Left forelimb (tissue), 1 donor: ENCODE measurements around the gene EBF4.
"Not testable (repeated sequence)": the region's sequence is repeated elsewhere in the genome, so short reads cannot be mapped to it uniquely, and the experiment has no call there.

Experiments used
- DNase-seq: peaks from one replicate; pipeline ENCODE4 v3.0.0-alpha.2; 2018; ENCODE audit warnings: low spot score

The EBF4 gene

DNA sequence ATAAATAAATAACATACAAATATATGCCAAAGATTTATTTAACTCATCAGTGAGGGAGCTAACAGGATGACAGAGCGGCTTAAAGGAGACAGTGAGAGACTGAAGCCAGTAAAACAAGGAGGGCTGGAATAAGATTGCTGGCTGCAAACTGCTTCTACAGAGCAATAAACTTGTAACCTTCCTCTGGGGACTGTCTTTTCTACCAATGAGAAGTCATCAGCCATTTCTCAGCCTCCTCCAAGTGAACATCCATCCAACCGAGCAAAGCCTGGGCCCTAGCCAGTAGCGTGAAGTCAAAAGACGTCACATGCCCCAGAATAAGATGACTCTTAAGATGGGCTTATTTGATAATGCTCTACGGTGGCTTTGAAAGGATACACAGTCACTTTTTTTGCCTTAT is 65.4 kb downstream of the EBF4 start:
- no peak for DNase-seq

DNA sequence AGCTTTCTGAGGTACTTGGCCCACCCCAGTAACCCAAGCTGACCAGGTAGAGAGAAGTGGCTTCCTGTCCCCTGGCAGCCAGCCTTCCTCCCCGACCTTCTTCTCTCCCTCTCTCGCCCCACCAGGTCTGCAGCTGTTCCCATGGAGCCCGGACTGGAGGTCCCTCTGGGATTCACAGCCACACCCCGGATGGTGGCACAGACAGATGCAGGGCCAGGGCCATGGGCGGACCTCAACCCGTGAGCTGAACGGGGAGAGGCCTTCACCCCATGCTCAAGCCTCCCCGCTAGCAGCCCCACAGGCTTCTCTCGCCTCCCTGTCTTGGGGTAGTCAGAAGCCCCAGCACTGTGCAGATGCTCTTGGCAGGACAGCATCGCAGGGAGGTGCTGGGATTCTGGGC is 66.6 kb downstream of the EBF4 start:
- DNase-seq = no peak

DNA sequence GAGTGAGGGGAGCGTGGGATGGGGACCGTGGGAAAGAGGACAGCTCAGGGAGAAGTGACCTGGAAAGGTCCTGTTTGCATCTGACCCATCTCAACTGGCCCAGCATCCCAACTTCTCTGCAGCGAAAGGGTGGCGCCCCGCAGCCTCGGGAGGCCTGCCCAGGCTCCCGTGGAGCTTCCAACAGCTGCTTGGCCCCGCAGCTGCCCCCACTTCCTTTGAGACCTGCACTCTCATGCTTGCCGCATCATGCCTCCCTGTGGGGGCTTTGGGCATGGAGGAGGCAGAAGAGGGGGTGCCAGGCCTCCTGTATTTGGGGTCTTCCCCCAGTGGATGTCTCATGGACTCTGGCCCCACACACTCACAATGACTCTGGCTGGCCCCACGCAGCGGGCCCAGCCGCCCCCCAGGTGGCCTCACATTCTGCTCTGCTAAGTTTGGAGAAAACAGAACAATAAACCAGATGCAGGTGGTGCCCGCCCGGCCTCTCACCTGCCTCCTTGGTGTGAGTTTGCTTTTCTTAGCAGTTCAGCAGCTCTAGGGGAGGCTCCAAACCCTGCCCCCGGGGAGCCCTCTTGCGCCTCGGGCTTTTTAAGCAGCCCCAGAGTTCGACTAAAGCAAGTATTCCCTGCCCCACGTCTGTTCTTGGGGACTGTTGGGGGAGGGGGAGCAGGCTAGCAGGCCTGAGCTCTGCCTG is 67.2 kb downstream of the EBF4 start:
- no peak for DNase-seq

DNA sequence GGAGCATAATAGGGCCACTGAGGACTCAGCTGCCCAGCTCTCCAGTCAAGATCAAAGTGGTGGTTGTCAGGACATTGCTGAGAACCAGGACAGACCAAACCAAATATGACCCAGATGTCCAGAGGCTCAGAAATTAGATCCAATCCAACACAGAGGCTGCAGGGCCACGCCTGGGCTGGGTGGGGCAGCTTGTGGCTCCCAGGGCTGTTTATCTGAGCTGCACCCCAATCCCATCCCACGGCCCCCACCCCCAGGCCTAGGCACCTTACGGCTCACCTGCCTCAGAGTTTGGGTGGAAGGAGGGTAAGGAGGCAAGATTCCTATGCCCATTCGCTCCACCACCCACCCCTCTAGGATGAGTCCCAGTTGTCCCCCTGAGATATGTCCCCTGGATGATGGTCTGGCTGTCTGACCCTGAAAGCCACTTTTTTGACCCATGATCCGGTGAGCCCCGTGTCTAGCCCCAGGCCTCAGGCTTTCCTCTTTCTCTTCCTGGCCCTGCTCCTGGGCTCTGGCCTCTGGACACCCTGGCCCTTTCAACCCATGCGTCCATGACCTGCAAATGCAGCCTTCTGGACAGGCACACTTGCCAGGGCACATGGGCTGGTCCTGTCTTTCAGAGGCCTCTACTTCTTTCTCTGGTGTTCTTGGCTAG is 67.8 kb downstream of the EBF4 start:
- DNase-seq = no peak

DNA sequence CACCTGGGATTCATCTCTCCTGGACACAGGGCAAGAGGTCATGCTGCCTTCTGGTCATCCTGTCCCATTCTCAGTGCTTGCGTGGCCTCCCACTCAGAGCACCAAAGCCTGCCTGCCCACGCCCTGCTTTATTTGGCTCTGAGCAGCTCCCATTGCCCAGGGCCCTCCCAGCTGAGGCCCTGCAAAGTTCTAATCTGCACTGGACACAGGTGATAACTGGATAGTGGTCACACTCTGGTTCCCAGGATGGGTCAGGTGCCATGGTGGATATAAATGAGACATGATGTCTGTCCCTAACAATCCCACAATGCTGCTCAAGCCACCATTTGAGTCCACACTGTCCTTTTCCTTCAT is 68.3 kb downstream of the EBF4 start:
- no peak for DNase-seq

DNA sequence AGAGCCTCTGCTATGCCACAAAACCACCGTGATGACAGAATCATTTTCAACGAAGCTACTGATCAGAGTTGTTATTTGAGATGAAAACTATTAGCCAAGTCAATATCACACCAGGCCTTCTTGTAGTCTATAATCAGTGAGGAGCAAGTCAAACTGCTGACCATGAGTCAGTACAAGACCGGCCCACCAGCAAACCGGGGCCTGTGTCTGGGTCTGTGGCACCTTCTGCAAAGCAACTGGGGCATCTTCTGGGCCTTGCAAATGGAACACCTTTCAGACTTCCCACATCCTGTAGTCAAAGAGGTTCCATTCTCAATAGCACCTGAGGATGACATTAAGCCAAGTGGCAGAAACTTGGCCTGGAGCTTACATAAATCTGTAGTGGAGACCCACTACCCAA is 69.3 kb downstream of the EBF4 start:
- DNase-seq = no peak

DNA sequence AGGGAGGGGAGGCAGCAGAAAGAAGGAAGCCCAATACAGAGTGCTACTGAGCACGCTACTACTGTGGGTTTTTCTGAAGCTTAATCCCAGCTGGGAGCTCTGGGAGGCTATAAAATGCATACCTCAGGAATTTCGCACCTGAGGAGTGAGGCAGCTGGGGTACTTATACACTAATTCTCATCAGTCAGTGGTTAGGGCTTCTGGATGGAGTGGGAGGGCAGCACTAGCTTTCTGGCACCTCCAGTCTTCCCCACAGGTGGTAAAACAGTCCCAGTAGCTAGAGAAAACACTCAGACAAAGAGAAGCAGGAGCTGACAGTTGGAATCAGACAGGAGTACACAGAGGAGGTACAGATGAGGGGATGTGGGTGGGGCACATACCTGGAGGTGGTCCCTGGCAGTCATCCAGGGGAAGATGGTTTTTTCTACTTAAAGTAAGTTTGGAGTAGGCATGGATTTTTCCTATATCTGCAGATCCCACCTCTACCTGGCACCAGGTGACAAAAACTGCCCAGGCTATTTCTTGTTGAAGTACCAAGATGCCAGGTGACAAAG is 70.1 kb downstream of the EBF4 start:
- peak; percentile 40 for DNase-seq

DNA sequence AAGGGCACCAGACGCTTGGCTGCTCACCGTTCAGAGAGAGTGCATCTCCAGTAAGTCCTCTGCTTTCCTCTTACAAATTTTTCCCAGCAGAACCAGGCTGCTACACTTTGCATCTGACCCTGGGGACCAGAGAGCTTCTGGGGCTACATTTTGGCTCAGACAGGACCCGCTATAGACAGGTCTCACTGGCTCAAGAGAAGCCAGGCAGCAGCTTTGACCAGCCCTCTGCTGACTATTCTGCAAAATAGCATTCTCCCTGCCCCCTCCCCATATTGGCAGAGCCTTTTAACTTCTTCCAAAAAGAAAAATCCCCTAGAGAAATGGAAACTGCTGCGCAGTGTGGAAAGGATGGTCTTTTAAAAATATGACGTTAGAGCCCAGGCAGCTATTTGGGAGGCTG is 70.6 kb downstream of the EBF4 start:
- no peak for DNase-seq

DNA sequence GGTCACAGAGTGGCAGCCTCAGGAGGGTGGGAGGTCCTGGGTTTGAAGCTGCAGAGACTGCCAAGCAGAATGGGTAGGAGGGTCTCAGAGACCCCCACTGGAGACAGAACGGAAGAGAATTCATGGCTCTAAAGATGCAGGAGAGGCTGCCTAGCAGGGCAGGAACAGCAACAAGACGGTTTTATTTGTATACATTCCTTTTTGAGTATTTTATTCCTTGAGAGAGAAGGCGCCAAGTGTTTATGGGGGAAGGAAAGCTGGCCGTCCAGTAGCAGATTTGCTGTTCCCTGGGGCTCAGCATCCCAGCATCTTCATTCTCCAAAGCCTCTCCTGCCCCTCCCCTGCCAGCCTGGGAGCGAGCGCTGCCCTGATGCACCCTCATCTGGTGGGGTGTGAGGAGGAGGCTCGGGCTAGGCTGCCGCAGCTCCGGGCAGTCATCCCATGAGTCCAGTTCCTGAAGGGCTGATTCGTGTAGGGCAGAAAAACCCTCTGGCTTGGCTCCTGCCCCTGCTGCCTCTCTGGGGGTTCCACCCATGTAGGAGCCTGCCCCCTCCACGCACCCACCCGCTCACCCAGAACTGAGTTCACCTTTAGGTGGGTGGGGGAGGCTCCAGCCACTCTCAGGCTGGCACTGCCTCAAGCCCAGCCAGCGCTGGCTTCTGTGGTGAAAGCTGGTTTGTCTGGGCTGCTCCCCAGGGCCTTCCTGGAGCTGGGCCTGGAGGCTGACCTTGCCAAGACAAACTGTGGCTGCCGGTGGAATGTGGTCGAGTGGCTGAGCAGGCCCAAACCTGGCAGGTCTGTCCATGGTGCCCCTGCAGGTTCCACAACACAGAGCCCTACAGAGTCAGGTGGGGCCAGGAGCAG is 75.4 kb downstream of the EBF4 start:
- no peak for DNase-seq

DNA sequence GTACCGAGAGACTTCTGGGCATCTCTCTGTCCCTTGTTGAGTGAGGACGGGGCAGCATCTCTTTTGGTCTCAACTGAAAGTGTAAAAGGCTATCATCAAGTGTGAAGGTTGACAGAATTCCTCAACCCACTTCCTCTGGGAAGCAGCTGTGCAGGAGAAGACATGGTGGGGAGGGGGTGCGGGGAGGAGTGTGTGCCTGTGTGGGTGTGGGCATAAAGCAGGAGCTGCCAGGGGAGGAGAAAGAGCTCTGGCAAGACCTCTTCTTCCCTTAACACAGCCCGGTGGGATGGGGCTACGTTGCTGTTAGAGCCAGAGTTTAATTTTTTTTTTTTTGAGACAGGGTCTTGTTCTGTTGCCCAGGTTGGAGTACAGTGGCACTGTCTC is 76.0 kb downstream of the EBF4 start:
- no peak for DNase-seq

DNA sequence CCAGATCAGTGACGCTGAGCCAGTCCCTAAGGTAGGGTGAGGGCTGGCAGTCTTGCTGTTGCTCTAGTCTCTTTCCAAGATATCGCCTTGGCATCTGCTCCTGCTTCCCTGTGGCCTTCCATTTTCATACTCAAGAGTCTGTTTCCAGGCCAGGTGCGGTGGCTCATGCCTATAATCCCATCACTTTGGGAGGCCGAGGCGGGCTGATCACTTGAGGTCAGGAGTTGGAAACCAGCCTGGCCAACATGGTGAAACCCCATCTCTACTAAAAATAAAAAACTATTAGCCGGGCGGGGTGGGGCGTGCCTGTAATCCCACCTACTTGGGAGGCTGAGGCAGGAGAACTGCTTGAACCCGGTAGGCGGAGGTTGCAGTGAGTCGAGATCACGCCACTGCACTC is 77.5 kb downstream of the EBF4 start:
- not testable (repeated sequence) for DNase-seq

DNA sequence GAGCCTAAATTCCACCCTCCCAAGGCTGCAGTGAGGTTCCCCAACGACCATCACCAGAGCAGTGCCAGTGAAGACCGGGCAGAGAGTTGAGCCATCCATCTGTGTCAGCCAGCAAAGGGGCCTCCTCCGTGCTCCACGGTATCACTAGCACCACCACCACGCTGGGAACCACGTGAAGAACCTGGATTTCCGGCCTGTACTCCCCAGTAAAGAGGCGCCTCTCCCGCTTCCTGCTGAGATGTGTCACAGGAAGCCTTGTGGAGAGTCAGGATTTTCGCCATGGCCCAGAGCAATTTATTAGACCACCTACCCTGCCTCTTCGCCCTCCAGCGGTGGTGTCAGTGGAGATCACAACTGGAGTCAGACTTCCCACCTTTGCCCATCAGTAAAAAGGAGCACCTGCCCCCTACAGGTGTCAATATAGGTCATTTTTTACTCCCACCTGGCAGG is 79.1 kb downstream of the EBF4 start:
- DNase-seq = no peak

DNA sequence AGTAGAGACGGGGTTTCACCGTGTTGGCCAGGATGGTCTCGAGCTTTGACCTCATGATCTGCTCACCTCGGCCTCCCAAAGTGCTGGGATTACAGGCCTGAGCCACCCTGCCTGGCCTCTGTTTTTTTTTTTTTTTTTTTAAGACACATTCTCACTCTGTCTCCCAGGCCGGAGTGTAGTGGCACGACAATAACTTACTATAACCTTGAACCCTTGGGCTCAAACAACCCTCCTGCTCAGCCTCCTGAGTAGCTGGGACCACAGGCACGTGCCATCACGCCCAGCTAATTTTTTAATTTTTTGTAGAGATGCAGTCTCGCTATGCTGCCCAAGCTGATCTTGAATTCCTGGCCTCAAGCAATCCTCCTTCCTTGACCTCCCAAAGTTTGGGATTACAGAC is 81.2 kb downstream of the EBF4 start:
- no peak for DNase-seq

DNA sequence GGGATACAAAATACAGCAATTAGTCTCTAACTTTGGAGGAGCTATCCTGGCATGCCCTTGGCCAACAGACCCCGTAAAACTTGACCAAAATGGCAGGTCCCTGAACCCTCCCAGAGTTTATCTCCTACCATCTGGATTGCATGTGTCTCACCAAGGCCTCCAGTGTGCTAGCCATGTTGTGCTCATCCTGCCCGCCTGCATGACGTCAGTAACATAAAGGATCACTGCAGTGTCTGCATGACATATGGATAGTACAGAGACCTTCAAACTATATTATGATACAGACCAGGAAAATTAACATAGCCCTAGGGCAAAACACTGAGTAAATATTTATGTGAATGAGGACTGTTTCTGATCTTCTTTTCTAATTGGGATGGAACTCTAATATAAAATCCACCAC is 82.6 kb downstream of the EBF4 start:
- DNase-seq = no peak

DNA sequence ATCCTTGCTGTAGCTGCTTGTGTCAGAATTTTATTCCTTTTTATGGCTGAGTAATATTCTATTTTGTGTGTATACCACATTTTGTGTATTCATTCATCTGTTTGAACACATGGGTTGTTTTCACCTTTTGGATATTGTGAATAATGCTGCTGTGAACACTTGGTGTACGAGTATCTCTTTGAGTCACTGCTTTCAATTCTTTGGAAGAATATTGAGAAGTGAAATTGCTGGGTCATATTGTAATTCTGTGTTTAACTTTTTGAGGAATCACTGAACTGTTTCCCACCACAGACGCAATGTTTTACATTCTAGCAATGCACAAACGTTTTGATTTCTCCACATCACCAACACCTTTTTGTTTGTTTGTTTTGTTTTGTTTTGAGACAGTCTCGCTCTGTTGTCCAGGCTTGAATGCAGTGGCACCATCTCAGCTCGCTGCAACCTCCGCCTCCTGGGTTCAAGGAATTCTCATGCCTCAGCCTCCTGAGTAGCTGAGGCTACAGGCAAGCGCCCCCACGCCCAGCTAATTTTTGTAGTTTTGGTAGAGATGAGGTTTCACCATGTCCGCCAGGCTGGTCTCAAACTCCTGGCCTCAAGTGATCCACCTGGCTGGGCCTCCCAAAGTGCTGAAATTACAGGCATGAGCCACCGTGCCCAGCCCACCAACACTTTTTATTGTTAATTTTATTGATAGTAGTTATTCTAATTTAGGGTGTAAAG is 86.2 kb downstream of the EBF4 start:
- DNase-seq = no peak

DNA sequence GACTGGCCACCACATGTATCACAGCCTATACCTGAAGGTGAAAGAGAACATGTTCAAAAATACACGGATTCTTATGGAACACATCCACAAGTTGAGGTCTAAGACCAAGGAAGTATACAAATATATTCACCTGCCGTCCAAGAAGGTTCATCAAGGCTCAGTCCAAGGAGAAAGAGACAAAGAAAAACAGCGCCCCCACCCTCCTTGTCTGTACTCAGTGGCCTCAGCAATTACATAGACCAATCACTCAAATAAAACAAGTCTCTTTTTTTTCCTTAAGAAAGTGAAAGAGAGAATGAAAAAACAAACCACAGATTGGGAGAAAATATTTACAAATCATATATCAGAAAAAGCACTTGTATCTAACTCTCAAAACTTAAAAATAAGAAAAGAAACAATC is 88.4 kb downstream of the EBF4 start:
- no peak for DNase-seq

DNA sequence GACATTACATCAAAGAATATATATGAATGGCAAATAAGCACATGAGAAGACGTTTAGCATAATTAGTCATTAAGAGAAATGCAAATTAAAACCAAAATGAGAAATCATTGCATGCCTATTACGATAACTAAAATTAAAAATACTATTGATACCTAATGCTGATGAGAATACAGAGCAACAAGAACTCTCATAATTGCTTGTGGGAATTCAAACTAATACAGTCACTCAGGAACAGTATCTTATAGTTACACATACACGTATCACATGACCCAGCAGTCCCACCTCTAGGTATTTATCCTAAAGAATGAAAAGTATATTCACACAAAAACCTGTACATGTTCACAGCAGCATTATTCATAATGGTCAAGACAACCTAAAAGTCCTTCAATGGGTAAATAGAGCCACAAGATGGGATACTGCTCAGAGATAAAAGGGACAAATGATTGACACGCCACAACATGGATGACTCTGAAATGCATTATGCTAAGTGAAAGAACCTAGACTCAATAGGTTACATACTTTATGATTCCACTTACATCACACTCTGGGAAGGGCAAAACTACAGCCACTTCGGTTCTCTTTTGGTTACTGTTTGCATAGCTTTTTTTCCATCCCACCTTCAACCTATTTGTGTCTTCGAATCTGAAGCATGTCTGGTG is 91.5 kb downstream of the EBF4 start:
- no peak for DNase-seq

DNA sequence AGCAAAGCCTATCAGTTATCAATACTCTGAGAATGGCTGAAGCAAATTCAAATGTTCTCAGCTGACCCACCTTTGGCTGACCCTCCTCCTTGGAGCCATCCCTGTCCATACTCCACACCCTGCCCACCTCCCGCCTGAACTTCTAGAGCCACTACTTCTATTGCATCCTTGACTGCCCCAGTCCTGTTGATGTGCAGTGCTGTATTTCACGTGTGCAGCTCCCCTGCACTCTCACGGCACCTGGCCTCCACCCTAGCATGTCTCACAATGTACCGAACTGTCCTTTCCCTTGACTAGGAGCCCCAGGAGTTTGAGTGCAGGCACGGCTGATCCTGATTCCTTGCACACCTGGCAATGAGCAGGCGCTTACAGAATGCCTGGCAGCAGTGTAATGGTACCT is 100.9 kb downstream of the EBF4 start:
- DNase-seq = no peak

DNA sequence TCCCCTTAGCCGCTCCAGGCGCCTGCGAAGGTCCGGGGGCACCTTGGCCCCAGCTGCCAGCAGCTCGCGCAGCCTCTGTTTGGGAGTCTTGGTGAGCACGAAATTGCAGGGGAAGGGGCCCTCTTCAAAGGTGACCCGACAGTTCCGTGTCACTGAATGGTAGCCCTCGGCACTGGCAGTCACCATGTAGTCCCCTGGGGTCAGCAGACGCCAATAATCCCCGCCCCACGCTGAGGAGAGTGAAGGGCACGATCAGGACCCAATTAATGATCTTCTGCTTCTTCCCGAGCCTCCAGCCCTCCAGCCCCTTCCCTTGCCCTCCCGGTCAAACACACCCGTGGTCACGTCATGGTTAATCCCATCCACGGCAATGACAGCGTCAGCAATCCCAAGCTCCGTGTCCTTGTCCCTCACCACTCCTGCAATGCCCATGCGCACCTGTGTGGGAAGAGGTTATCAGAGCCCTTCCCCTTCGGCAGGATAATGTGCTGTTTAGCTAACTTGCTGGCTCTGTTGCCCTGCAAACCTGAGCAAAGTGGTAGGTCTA is 101.7 kb downstream of the EBF4 start:
- DNase-seq = no peak

DNA sequence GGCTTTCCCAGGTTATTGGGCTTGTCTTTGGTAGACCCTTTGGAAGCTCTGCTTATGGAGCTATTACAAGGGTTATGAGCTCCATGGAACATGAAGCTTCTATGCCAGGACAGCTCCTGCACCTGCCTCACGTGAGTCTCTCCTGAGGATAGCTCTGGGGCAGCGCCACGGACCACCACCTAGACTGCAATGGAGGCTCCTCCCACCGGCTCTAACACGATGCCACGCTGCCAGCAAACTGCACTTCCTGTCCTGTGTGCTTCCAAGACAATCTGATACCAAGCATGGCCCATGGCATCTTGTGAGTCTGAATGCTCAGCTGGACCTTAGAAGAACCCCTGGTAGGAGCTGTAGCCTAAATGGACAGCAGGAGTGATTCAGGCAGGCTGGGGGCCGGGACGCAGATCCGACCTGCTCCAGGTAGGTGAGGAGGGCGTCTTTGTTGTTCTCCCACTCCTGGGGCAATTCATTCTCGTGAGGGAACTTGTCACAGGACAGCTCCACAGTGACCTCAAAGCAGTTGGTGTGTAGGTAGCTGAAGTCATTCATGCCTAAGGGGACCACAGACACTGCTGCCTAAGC is 102.4 kb downstream of the EBF4 start:
- no peak for DNase-seq

DNA sequence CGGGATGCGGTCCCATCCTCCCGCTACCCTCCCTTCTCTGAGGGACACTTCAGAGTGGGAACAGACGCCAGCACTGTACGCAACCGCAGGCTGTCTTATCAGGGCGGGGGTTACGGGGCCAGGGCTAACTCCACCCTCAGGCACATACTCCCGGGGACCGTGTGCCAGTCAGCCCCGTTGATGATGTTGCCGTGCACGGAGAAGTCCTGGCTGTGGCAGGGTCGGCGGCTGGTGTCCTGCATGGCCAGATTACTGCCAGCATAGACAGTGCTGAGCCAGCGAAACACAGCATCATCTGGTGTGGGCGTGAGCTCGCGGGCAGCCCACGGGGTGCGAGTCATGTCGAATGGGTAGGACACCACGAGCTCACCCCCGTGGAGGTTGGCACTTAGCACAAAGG is 102.9 kb downstream of the EBF4 start:
- no peak for DNase-seq
